ENCODE measurements around the gene AKT3. TPM values are rescaled to one million over a fixed set of nuclear protein-coding genes. Genes with fewer than 3 reads are reported as not detected.

Gene AKT3
- total RNA-seq, 1 donor from 2014 or later = 20.9 TPM

GRCh38 chr1:243587285-243587684, 262.8 kb downstream of the AKT3 start:
- intact Hi-C loops (cut with micrococcal nuclease) = no loop called here
- ATAC-seq = no peak
- no peak for DNase-seq

GRCh38 chr1:243585982-243586381, 264.1 kb downstream of the AKT3 start:
- ATAC-seq (no peak), DNase-seq (no peak)
- intact Hi-C loops (cut with micrococcal nuclease) = no loop called here

GRCh38 chr1:243582326-243582725, 267.7 kb downstream of the AKT3 start:
- no peak for DNase-seq
- no peak for ATAC-seq
- intact Hi-C loops (cut with micrococcal nuclease) = loop anchor here (2.0 kb wide), 1 partner anchor 34 kb away; no protein-coding TSS in a partner anchor

- intact Hi-C loops (cut with micrococcal nuclease) = no loop called here
- ATAC-seq (no peak), DNase-seq (no peak)
These were observed 269.1 kb downstream of the AKT3 start for GRCh38 chr1:243580984-243581383.

GRCh38 chr1:243580072-243580471, 270.0 kb downstream of the AKT3 start:
- ATAC-seq (peak; percentile 69), DNase-seq (no peak)
- intact Hi-C loops (cut with micrococcal nuclease) = no loop called here

- ATAC-seq (no peak), DNase-seq (no peak)
- intact Hi-C loops (cut with micrococcal nuclease) = no loop called here
These were observed 275.0 kb downstream of the AKT3 start for GRCh38 chr1:243575070-243575469.

- no peak for DNase-seq
- intact Hi-C loops (cut with micrococcal nuclease) = no loop called here
- ATAC-seq = no peak
These were observed 277.1 kb downstream of the AKT3 start for GRCh38 chr1:243572940-243573339.

GRCh38 chr1:243568793-243569192, 281.2 kb downstream of the AKT3 start:
- ATAC-seq = no peak
- DNase-seq = no peak
- intact Hi-C loops (cut with micrococcal nuclease) = no loop called here

GRCh38 chr1:243564814-243565213, 285.2 kb downstream of the AKT3 start:
- ATAC-seq = no peak
- intact Hi-C loops (cut with micrococcal nuclease) = no loop called here
- DNase-seq = no peak

GRCh38 chr1:243563732-243564131, 286.3 kb downstream of the AKT3 start:
- intact Hi-C loops (cut with micrococcal nuclease) = no loop called here
- ATAC-seq = no peak

GRCh38 chr1:243562473-243562872, 287.6 kb downstream of the AKT3 start:
- intact Hi-C loops (cut with micrococcal nuclease) = no loop called here
- ATAC-seq (peak; percentile 73), DNase-seq (no peak)

More at GRCh38 chr1:243563732-243564131, 286.3 kb downstream of the AKT3 start:
- no peak for DNase-seq

- DNase-seq (no peak), ATAC-seq (no peak)
- intact Hi-C loops (cut with micrococcal nuclease) = no loop called here
These were observed 288.3 kb downstream of the AKT3 start for GRCh38 chr1:243561588-243562319.

- ATAC-seq = no peak
- intact Hi-C loops (cut with micrococcal nuclease) = no loop called here
- DNase-seq = no peak
These were observed 290.4 kb downstream of the AKT3 start for GRCh38 chr1:243559575-243560162.

- DNase-seq = no peak
- no peak for ATAC-seq
- intact Hi-C loops (cut with micrococcal nuclease) = no loop called here
These were observed 291.5 kb downstream of the AKT3 start for GRCh38 chr1:243558576-243558975.

GRCh38 chr1:243557866-243558265, 292.2 kb downstream of the AKT3 start:
- intact Hi-C loops (cut with micrococcal nuclease) = no loop called here
- no peak for ATAC-seq
- no peak for DNase-seq

GRCh38 chr1:243554686-243555085, 295.4 kb downstream of the AKT3 start:
- no peak for ATAC-seq
- no peak for DNase-seq
- intact Hi-C loops (cut with micrococcal nuclease) = no loop called here

- intact Hi-C loops (cut with micrococcal nuclease) = no loop called here
- DNase-seq (no peak), ATAC-seq (no peak)
These were observed 297.0 kb downstream of the AKT3 start for GRCh38 chr1:243553090-243553489.

GRCh38 chr1:243550276-243550675, 299.8 kb downstream of the AKT3 start:
- DNase-seq (no peak), ATAC-seq (no peak)

GRCh38 chr1:243549791-243550190, 300.3 kb downstream of the AKT3 start:
- ATAC-seq = no peak
- DNase-seq = no peak
- intact Hi-C loops (cut with micrococcal nuclease) = no loop called here

More at GRCh38 chr1:243550276-243550675, 299.8 kb downstream of the AKT3 start:
- intact Hi-C loops (cut with micrococcal nuclease) = no loop called here

- intact Hi-C loops (cut with micrococcal nuclease) = no loop called here
- no peak for DNase-seq
- ATAC-seq = no peak
These were observed 300.9 kb downstream of the AKT3 start for GRCh38 chr1:243549108-243549507.

GRCh38 chr1:243548516-243548915, 301.5 kb downstream of the AKT3 start:
- intact Hi-C loops (cut with micrococcal nuclease) = no loop called here
- no peak for ATAC-seq
- DNase-seq = no peak

Data from left ventricle myocardium superior (tissue), 1 donor.